HG03571 (cell line): ENCODE results near the gene GRIN3A.
A peak's percentile ranks its signal among the peaks of the same experiment; 100 is the strongest.

Experiments used
- ATAC-seq: cut with Tn5 transposase; IDR thresholded peaks from one replicate; pipeline ENCODE4 v1.9.1; 2021; ENCODE audit not compliant: unreplicated experiment

Gene GRIN3A

GRCh38 chr9:101530076-101530711 is 208.3 kb downstream of the GRIN3A start:
- peak; percentile 43 for ATAC-seq

GRCh38 chr9:101528015-101528414 is 210.4 kb downstream of the GRIN3A start:
- no peak for ATAC-seq

- no peak for ATAC-seq
These were observed 211.4 kb downstream of the GRIN3A start for GRCh38 chr9:101527066-101527465.

- ATAC-seq: no peak
These were observed 214.1 kb downstream of the GRIN3A start for GRCh38 chr9:101524371-101524770.
